RWPE1 (cell line): Measurements from ENCODE around the gene KCNQ1.

Experiments used
- CTCF ChIA-PET: fragments of 350-600 bp; sonication (Branson Sonifier 250); formaldehyde crosslinking; extraction: SDS; loops from one replicate; lab custom pipeline; 2021; lab: Yijun Ruan, JAX
- POLR2A ChIA-PET: fragments of 400-600 bp; formaldehyde crosslinking; extraction: SDS; loops from one replicate; lab custom pipeline; 2020; ENCODE audit warnings: antibody characterized with exemption; ENCODE audit not compliant: low non-redundant PET; lab: Yijun Ruan, JAX
- DNase-seq: peaks from one replicate; pipeline ENCODE4 v3.0.0; 2012; ENCODE audit warnings: low spot score
- H3K27ac ChIP-seq: fragments of 450-650 bp; 2 replicates; pipeline ENCODE4 v1.5.1; 2017
- TF ChIP-seq, protein P1 (sequence below): fragments of 450-650 bp; conservative IDR thresholded peaks from 2 replicates; pipeline ENCODE4 v1.5.1; 2017; ENCODE audit warnings: low read depth, mild to moderate bottlenecking

Gene KCNQ1

DNA sequence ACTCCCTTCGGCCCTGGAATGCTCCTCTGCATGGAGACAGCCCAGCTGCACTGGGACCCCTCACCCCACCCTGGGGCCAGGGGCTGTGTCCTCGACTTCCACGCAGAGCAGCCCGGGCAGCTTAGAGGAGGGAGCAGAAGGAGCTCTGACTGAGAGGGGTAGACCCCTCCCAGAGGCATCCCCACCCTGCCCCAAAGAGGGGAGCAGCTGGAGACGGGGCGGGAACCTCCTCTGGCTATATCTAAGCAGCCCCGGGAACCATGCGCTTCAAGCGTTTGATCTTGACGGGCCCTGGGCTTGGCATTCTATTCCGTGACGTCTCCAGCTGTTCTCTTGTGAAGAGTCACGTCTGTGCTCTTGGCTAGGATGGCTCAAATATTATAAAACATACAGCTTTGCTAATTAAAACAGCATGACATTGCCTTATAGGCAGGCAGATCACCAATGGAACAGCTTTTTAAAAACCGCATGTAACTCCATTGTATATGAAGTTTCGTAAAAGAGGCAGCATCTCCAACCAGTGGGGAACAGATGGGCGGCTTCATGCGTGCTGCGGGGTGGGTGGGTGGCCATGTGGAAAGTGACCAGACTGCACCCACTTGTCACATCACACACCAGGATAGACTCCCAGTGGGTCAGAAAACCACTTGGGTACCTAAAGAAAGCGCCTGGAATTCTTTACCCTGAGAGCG lies 7.7 kb downstream of the KCNQ1 start:
- TF ChIP-seq, protein P1, sequence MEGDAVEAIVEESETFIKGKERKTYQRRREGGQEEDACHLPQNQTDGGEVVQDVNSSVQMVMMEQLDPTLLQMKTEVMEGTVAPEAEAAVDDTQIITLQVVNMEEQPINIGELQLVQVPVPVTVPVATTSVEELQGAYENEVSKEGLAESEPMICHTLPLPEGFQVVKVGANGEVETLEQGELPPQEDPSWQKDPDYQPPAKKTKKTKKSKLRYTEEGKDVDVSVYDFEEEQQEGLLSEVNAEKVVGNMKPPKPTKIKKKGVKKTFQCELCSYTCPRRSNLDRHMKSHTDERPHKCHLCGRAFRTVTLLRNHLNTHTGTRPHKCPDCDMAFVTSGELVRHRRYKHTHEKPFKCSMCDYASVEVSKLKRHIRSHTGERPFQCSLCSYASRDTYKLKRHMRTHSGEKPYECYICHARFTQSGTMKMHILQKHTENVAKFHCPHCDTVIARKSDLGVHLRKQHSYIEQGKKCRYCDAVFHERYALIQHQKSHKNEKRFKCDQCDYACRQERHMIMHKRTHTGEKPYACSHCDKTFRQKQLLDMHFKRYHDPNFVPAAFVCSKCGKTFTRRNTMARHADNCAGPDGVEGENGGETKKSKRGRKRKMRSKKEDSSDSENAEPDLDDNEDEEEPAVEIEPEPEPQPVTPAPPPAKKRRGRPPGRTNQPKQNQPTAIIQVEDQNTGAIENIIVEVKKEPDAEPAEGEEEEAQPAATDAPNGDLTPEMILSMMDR = no peak
- CTCF ChIA-PET = interaction anchor here (0.6 to 1.2 kb wide), 2 partner anchors 79 to 492 kb away, joined by 4 to 8 read pairs; no protein-coding TSS in a partner anchor

DNA sequence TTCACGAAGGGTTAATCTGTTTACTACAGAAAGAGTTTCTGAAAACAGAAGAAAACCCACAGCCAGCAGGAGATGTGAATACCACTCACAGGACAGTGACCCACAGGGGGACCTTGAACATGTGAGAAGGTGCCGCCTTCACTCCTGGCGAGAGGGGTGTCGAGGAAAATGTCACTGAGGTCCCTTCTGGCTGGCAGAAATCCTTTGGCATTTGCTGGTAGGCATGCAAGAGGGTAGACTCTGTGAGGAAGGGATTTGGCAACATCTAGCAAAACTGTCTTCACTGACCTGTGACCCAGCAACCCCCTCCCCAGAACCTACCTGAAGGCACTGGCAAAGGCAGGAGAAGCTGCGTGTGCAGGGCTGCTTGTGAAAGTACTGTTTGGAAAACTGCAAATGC lies 8.6 kb downstream of the KCNQ1 start:
- no peak for DNase-seq
- ChIA-PET CTCF (no interaction called here), POLR2A (no interaction called here)
- TF ChIP-seq, protein P1 = no peak
- no peak overlapping the region for H3K27ac ChIP-seq

More for the DNA sequence above, 7.7 kb downstream of the KCNQ1 start:
- no peak overlapping the region for H3K27ac ChIP-seq
- DNase-seq = no peak
- POLR2A ChIA-PET = no interaction called here

DNA sequence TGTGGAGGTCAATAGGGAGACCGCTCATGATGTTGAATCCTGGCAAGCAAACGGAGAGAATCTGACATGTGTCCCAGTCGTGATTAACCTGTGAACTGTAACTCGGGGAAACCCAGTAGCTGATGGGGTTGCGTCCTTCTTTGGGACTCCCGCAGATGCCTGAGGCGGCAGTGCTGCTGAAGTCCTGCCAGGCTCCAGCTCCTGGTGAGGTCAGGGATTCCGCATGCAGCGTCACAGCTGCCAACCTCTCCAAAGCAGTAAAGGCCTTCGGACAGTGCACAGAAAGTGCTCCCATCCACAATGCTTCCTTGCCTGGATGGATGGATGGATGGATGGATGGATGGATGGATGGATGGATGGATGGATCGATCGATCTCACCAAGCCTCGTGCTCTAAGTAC lies 13.5 kb downstream of the KCNQ1 start:
- CTCF ChIA-PET = no interaction called here
- DNase-seq = no peak
- TF ChIP-seq, protein P1 = no peak
- H3K27ac ChIP-seq = no peak overlapping the region
- POLR2A ChIA-PET = no interaction called here

DNA sequence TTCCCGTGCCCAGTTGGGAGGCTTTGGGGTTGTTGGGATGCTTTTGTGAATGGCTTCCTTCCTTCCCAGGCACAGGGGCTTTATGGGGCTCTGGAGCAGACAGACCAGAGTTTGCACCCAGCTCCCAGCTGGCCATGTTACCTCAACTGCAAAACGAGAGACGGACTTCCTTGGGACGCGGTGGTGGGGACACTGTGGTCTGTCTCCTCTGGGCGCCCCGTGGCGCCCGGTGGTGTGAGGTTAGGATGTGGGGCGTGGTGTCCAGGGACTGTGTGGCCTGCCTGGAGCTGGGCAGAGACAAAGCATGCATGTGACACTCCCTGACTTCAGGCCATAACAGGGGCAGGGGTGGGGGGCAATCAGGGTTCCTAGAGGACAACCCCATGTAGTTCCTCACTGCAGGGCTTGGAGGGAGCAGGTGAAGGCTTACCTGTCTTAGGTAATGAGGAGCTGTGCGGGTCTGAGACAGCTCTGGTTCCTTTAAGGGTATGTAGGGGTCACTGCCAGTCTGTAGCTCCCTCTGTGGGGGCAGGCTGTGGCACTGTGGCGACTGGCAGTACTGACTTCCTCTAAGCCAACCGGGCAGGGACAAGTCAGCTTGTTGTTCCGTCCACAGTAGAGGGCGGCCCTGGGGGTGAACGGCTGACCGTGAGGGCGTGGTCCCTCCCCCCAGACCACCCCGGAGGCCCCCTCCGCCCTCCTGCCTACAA lies 14.4 kb downstream of the KCNQ1 start:
- ChIA-PET CTCF (no interaction called here), POLR2A (interaction anchor here (0.6 kb wide), 1 partner anchor 59 kb away, joined by 3 read pairs; the partner anchor contains the start of gene TSSC4)
- no peak overlapping the region for H3K27ac ChIP-seq
- TF ChIP-seq, protein P1 = no peak
- no peak for DNase-seq

DNA sequence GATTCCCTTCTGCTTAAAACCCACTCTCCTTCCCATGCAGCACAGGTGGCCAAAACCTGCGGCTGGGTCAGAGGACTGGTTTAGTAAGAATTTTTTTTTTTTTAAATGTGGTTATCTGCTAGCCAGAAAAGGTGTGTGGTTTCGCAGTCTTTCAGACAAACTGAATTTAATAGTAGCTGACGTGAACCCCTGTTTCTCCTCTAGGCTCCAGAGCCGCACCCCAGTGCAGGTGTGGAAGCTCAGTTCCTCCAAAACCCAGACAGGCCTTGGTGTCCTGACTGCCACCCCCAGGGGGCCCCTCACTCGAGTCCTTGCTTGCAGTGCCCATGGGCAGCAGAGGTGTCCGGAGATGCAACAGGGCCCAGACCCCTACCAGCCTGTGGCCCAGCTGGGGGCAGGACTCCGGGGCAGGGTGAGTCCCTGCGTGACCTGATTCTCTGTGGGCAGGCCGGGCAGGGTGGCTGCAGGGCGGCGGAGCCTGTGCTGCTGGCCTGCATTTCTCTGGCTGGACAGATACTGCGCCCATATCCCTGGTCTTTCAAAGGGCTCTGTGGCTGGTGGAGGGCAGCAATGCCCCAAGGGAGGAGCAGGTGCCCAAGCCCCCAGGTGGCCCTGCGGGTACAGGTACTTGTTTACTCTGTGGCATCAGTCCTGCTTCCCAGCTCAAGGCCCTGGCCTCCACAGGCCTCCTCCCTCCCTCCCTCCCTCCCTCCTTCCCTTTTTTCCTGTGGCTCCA lies 15.2 kb downstream of the KCNQ1 start:
- no peak for DNase-seq
- no peak overlapping the region for H3K27ac ChIP-seq
- CTCF ChIA-PET = no interaction called here
- POLR2A ChIA-PET = no interaction called here
- TF ChIP-seq, protein P1 = no peak

DNA sequence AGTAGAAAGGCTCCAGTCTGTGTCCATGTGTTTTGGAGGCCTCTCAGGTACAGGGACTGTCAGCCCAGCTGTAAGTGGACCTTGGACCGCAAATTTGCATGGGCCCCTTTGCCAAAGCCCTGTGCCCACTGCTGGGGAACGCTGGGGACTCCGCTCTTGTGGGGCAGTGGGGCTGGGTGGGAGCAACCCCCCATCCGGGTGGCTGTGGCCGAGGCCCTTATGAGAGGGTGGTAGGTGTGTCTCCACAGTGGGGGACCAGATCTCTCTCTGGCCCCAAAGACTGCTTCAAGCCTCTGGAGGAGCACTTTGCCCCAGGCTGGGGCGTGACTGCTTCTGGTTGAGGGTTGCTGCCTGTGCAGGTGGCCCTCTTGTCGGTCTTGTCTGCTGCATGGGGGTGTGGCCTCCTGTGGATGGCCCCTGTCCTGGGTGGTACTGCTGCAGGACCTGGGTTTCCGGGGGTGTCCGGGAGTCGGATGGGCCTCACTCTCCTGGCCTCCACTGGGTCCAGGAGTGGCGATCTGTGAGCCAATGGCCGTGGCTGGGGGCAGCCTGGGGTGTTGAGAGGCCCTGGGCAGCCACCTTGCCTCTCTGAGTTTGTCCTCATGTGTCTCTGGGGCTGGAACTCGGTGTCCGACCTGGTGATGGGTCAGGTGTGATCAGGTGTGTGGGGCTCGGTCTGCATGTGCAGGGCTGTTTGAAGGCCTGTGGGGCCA lies 15.9 kb downstream of the KCNQ1 start:
- ChIA-PET CTCF (no interaction called here), POLR2A (no interaction called here)
- H3K27ac ChIP-seq = no peak overlapping the region
- no peak for DNase-seq
- TF ChIP-seq, protein P1 = no peak
